SKM-1 treated with dmso at 0.1 percent for 144 hours (cell line): ENCODE data around the gene TAF11L6.
"Not testable (repeated sequence)": the region's sequence is repeated elsewhere in the genome, so short reads cannot be mapped to it uniquely, and the experiment has no call there.

Experiments used
- DNase-seq: peaks from one replicate; lab custom pipeline; 2025; ENCODE audit not compliant: unreplicated experiment; lab: John Stamatoyannopoulos, UW

The TAF11L6 gene

GRCh38 chr5:17528369-17528768, at the start of gene TAF11L6:
Gene TAF11L6, plus strand, starts transcription at chr5:17528669.
- not testable (repeated sequence) for DNase-seq

- no peak for DNase-seq
Observed at GRCh38 chr5:17481378-17481777, 47.1 kb upstream of the TAF11L6 start.

GRCh38 chr5:17482790-17483189, 45.7 kb upstream of the TAF11L6 start:
- no peak for DNase-seq

GRCh38 chr5:17486464-17487173, 41.9 kb upstream of the TAF11L6 start:
- not testable (repeated sequence) for DNase-seq

- DNase-seq, result no peak
Observed at GRCh38 chr5:17487174-17487512, 41.3 kb upstream of the TAF11L6 start.

GRCh38 chr5:17491257-17491656, 37.2 kb upstream of the TAF11L6 start:
- DNase-seq, result not testable (repeated sequence)

- DNase-seq, result no peak
Observed at GRCh38 chr5:17492770-17493169, 35.7 kb upstream of the TAF11L6 start.

- DNase-seq, result no peak
Observed at GRCh38 chr5:17497446-17497845, 31.0 kb upstream of the TAF11L6 start.

GRCh38 chr5:17497931-17498330, 30.5 kb upstream of the TAF11L6 start, which contains the start of gene TAF11L2:
Gene TAF11L2, plus strand, starts transcription at chr5:17498231.
- not testable (repeated sequence) for DNase-seq

- no peak for DNase-seq
Observed at GRCh38 chr5:17511775-17512325, 16.6 kb upstream of the TAF11L6 start.

- DNase-seq, result not testable (repeated sequence)
Observed at GRCh38 chr5:17517526-17517925, 10.9 kb upstream of the TAF11L6 start.

GRCh38 chr5:17518067-17518466, 10.4 kb upstream of the TAF11L6 start, which contains the start of gene TAF11L3:
Gene TAF11L3, plus strand, starts transcription at chr5:17518367.
- not testable (repeated sequence) for DNase-seq

- not testable (repeated sequence) for DNase-seq
Observed at GRCh38 chr5:17519508-17519907, 9.0 kb upstream of the TAF11L6 start.

GRCh38 chr5:17521501-17521900, 7.0 kb upstream of the TAF11L6 start, which contains the start of gene TAF11L4:
Gene TAF11L4, plus strand, starts transcription at chr5:17521801.
- not testable (repeated sequence) for DNase-seq

- DNase-seq, result not testable (repeated sequence)
Observed at GRCh38 chr5:17524935-17525334, 3.5 kb upstream of the TAF11L6 start, which contains the start of gene TAF11L5. Gene TAF11L5, plus strand, starts transcription at chr5:17525235.

GRCh38 chr5:17526504-17526903, 2.0 kb upstream of the TAF11L6 start:
- DNase-seq, result not testable (repeated sequence)
